Eye (tissue), 1 donor: ENCODE results near the gene SMARCD1.

Experiments
- DNase-seq: peaks from one replicate; pipeline ENCODE4 v3.0.0-alpha.2; 2015

Gene SMARCD1

DNA sequence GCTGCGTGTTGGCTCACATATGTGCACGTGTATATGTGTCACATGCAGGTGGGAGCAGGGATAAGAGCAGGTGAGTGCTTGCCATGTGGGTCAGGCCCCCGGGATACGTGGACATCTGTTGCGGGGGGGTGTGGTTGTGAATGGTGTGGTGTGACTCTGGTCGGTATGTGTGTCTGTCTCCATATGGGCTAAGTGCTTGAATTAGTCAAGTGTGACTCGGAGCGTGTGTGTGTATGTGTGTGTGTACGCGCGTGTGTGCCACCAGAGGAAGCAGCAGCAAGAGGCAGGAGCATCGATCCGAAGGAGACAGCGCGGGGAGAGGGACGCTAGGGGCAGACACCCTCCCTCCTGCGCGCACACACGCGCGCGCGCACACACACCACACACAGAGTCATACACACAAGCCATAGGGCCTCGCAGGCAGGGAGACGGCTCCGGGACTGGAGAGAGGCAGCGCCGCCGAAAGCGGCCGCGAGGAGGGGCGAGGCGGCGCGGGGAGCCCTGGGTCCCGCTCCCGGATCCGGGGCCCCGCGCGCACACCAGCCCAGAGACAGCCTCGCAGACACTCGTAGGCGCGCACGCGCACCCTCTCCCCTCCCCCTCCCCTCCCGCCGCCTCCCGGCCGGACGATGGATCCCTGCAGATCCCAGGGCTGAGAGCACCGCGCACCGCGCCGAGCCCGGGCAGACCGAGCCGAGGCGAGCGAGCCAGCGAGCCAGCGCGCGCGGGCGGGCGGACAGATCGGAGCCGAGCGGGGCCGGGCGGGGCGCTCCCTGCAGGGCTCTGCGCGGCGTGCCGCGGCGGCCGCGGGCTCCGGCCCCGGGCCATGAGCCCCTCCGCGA lies 27.9 kb upstream of the SMARCD1 start, which contains the start of gene ASIC1:
TSS of gene ASIC1 (plus strand) at position 597 of the 842 bp plus-strand sequence. CDS start 1,171 bp downstream, outside the sequence.
- peak; percentile 86 for DNase-seq

DNA sequence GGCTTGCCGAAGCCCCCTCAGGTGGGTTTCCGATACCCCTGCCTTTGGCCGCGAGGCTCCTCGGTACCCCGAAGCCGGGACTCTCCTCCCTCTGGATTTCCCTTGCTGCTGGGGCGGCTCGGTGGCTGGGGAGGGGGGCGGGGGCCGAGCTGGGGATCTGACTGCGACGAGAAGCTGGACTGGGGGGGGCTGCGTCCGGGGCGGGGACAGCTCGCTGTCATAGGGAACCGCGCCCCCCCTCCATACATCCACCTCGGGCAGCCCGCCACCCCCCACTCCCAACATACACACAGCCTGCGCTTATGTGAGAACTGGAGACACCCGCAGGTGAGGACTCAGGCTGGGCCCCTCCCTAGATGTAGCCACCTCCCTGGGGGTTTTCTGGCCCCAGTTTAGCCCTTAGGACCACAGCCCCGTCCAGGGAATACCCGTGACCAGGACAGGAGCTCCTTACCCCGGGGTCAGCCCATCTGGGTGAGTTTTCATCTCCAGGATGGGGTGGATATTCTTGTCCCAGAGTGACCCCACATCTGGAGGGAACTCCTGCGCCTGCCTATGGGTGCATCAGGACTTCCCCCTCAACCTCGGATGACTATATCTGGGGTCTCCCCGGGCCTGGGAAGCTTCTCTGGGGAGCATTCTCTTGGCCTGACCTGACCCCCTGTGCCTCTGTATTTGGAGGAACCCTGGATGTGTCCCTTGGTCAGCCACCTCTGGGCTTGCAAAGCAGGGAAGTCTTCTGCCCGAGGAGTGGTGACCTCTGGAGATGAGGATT lies 27.1 kb upstream of the SMARCD1 start:
- DNase-seq: no peak

DNA sequence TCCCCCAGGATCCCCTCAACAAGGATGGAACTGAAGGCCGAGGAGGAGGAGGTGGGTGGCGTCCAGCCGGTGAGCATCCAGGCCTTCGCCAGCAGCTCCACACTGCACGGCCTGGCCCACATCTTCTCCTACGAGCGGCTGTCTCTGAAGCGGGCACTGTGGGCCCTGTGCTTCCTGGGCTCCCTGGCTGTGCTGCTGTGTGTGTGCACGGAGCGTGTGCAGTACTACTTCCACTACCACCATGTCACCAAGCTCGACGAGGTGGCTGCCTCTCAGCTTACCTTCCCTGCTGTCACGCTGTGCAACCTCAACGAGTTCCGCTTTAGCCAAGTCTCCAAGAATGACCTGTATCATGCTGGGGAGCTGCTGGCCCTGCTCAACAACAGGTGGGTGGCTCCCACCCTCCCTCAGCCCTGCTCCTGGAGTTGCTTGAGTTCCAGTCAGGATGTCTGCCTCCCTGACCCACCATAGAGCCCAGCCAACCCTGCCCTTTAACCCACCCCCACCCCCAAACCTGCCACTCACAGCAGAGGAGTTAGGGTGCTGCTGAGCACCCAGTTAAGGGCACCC lies 26.3 kb upstream of the SMARCD1 start:
- DNase-seq: no peak

DNA sequence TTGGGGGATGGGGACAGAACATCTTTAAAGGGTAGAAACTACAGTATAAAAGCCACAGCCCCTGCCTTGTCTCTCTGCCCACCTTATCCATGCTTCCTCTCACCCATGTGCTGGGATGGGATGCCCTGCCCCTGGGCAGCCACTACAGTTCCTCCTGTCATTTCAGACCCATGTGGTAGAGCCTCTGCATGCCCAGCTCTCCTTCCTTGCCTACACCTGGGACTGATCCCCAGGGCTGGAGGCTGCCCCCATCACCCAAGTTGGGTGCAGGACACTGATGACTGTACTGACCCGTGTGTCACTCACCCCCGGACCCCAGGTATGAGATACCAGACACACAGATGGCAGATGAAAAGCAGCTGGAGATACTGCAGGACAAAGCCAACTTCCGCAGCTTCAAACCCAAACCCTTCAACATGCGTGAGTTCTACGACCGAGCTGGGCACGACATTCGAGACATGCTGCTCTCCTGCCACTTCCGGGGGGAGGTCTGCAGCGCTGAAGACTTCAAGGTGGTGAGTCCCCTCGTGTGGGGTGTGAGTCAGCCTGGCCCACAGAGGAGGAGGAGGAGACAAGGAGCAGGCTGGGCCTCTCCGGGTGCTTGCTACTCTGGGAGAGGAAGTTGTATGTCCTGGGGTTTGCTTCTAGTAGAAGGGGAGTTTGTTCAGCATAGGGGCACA lies 25.6 kb upstream of the SMARCD1 start:
- DNase-seq: no peak

DNA sequence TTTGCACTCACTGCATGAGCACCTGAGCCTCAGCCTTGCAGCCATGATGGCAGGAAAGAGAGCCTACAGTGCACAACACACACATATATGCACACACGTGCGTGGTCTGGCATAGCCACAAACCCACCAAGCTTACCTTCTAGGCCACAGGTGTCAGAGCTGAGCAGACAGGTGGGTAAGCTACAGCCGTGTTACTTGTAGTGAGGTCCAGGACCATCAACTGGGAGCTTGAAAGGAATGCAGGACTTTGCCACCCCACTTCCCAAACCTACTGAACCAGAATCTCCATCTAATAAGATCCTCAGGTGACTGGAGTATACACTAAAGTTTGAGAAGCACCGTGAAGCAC lies 25.0 kb upstream of the SMARCD1 start:
- no peak for DNase-seq

DNA sequence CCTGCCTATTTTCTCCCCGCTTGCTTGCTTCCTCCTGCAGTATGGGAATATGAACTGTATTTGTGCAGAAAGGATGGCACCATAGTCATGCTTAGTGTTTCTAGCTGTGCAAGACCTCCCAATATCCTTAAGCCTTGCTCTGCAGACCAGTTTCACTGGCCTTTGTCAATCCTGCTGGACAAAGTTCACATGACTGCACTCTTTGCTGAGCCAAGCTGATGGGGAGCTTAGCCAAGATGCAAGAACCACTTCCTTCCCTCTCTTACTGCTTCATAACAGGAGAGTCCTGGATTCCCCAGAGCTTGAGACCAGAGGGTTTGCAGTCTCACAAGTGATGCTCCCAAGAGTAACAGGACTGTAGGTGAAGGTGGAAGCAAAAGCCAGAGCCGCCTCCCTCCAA lies 24.0 kb upstream of the SMARCD1 start:
- no peak for DNase-seq

DNA sequence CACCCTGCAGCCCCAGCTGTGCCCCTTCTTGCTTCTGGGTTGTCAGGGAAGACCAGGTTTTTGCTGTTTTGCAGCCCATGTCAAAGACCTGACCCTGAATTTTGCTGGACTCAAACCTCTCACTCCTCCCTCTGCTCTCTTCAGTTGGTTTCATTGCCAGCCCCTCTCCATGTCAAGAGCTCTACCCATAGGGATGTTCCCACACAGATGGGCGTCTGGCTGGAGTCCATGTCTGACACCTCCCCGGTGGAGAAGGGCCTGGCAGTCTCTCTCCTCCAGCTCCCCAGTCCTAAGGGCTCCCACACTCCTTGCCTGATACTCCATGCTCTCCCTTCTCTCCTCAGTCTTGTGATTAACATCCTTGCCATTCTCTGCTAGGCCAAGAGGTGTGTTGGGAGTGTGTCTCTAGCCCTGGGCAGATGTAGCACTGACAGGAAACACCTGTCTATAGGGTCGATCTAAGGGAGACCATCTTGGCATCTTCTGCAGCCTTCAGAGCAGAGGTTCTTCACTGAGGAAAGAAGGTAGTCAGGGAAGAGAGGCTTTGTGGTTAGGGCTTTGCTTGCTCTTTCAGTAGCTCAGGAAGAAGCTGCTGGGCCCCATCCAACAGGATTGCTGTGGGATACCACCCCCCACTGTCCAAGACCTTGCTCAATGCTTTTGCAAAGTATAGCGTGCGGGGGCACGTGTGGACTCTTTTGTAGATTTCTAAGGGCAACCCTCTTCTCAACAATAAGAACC lies 23.0 kb upstream of the SMARCD1 start:
- DNase-seq: no peak

DNA sequence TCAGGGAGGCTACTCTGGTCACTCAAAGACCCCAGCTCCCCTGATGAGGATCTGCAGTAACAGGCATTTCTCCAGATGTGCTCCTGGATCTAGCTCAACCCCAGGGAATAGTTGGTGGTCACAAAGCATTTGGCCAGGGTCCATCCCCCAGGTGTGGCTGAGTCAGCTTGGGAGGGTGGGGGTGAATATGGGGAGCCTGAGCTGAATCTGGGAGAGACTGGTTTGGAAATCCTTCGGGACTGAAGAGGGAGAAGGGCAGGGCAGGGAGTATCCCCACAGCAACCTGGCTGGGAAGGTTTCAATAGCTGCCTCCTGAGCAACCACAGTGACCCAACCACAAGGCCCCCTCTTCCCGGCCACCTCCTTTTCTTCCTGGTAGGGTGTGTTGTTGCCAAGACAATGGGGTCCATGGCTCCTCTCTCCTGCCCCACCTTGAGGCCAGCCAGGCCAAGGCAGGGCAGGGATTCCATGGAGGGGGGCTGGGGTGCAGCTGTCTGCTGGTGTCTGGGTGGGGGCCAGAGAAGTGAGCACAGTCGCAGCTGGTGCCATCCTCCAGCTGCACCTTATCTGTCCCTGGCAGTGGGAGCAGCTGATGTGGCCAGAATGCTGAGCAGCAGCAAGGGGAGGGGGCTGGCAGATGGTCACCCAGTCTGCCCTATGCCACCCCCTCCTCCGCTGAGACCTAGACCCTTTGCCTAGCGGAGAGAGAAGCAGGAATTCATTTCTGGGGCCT lies 22.2 kb upstream of the SMARCD1 start:
- DNase-seq: peak; percentile 59

DNA sequence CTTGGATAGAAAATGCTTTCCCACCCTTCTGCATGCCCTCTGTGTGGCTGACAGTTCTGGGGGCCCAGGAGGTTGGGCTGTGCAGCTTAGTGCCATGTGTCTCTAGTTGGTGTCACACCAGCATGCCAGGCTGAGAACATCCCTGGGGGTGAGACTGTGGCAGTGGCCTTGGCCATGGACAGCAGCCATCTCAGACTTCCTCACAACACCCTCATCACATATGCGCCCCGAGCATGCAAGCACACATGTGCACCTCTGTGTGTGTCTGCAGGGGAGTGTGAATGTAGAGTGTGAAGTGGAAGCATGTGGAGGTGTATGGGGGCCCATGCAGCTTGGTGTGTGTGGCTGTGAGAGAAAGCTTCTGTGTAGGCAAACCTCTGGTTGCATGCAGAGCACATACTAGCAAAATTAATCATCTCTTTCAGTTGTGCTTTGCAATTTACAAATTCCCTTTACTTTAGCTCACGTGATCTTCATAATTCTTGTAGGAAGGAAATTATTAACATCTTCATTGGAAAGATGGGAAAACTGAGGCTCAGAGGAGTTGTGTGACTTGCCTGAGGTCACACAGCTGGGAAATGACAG lies 19.3 kb upstream of the SMARCD1 start:
- no peak for DNase-seq

DNA sequence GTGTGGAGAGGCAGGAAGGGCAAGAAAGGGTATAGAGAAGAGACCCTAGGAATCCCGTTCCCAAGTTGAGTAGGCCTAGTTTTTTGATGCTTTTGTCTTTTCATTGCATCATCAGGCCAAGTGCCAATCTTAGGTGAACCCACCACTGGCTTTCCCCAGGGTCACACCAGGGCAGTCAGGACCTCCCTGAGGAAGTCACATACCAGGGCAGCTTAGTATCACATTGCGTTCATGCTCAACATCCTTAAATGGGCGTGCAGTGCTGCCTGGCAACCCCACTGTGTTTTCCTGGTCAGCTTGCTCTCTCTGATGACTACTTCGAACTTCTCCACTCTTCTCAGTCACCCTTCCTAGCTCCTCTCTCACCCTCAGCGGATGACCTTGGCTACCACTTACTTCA lies 18.7 kb upstream of the SMARCD1 start:
- DNase-seq: no peak

DNA sequence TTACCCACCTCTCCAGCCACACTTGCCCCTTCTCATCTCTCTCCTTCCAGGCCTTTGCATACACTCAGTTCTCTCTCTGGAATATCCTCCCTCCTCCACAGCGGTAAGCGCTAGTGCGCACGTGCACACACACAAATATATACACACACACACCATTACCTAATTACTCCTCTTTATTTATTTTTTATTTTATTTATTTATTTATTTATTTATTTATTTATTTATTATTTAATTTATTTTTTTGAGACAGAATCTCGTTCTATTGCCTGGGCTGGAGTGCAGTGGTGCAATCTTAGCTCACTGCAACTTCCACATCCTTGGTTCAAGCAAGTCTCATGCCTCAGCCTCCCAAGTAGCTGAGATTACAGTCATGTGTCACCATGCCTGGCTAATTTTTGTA lies 16.1 kb upstream of the SMARCD1 start:
- no peak for DNase-seq

DNA sequence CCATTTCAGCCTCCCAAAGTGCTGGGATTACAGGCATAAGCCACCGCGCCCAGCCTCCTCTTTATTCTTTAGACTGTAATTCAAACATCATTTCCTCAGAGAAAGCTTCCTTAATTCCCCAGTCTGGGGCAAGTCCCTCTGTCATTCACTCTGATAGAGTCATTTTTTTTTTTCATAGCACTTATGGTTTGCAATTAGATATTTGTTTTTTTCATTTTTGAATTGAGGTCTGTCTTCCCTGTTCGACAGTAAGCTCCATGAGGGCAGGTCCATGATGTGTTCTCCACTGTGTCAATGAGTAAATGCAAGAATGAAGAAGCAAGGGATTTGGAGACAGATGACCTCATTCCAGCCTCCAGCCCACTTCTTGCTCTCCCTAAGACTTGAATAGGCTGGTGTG lies 15.6 kb upstream of the SMARCD1 start:
- DNase-seq: no peak

DNA sequence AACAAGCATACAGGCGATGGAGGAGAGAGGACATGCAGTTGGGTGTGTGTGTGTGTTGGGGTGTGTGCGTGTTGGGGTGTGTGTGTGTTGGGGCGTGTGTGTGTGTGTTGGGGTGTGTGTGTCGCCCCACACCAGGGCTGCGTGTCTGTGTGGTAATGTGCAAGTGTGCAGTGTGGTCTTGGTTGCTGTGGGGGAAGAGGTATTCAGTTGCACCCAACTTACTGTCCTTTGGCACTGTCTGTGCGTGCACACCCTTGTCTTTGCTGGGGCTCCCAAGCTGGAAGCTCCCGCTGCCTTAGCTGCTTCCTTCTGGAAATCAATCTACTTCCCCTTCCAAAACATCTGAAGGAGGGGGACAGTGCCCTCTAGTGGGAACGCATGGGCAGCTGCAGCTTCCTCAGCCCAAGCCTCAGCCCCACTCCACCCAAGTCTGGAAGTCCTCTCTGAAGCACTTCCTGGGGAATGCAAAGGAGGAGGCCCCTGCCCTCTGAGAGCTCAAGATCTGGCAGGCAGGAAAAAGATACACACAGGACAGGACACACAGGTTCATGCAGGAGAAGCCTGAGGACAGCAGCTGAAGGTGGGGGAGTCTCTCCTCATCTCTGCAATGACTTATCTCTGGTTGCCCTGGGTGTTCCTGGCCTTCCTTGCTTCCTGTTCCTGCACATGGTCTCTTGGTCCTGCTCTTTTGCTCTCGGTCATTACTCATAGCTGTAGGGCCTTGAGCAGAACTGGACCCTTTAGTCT lies 14.7 kb upstream of the SMARCD1 start:
- DNase-seq: peak; percentile 95

DNA sequence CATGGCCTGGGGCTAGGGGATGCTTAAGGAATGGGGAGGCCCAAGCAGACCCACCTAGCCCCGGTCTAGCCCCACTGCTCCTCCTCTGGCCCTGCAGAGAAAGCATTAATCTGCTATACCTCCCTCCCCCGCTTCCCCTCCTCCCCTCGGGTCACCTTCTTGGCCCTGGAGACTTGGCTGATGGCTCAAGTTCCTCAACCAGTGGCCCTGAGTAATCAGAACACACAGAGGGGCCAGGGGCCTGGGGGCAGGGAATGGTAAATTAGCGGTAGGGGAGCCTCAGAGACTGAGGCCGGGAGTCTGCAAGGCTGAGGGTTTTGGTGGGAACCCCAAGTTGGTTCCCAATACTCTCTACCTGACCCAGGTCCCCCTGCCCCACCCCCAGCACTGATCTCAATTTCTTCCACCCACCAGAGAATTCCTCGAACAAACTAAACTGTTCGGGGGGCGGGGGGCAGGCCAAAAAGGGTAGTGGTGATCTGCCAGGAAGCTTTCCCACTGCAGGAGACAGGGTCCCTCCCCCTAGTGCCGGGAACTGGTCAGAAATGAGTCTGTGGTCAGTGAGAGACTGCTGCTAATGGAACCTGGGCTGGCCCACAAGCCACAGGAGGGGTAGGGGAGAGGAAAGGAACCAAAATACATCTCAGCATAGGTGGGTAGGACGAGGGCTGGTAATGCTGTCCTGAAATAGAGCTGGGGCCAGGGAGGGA lies 12.8 kb upstream of the SMARCD1 start:
- no peak for DNase-seq

DNA sequence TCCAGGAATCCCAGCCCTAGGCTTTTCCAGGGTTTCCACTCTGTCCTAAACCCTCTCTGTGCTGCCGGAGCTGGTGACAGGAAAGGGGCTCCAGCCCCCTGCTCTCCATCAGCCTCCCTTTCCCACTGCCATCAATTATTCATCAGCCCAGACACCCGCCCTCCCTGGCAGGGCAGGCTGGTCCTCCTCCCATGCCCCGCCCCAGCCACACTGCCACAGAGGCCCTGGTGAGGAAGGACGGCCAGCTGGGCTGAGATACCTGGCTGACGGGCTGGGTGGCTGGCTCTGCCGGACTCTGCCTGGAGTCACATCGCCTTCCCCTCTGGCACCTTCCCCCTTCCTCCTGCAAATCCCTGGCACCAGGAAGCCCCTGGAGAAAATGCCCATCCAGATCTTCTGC lies 11.9 kb upstream of the SMARCD1 start:
- DNase-seq: no peak

DNA sequence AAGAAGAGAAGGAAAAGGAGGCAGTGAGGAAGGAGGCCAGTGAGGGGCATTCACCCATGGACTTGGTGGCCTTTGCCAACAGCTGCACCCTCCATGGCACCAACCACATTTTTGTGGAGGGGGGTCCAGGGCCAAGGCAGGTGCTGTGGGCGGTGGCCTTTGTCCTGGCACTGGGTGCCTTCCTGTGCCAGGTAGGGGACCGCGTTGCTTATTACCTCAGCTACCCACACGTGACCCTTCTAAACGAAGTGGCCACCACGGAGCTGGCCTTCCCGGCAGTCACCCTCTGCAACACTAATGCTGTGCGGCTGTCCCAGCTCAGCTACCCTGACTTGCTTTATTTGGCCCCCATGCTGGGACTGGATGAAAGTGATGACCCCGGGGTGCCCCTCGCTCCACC lies 11.4 kb upstream of the SMARCD1 start:
- no peak for DNase-seq

DNA sequence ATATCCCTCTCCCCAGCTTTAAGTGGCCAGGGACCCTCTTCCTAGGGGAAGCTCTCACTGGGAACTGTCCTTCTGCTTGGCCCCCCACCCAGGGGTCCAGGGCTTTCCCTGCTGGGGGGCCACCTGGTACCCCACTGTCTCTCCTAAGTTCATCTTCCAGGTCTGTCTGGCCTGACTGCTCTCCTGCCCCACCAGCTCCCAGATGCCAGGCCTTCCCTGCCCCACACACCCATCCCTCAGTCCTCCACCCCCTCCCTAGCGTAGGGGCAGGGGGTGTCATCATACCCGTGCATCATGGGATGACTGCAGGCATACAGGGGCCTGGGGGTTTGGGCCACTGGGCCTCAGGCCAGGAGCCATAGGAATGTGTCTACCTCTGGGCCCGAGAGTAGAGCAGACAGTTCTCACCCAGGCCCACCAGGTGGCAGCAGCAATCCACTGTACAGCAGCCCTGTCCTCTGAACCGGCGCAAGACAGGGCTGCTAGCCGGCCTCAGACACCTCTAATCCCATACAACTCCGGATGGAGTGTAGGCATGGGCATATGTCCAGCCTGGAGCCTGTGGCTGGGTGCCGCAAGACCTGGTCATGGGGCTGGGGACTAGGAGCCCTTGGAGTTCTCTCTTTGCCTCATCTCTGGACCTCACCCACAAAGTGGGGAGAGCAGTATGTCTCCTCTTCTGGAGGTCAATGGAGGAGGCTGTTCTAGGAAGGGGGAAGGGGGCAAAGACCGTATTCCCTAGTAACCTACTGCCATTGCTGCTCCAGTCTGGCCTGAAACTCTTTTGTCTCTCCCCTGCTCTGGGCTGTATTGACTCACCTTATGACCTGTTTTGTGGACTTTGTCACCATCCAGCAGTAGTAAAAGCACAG lies 10.0 kb upstream of the SMARCD1 start:
- DNase-seq: peak; percentile 93

DNA sequence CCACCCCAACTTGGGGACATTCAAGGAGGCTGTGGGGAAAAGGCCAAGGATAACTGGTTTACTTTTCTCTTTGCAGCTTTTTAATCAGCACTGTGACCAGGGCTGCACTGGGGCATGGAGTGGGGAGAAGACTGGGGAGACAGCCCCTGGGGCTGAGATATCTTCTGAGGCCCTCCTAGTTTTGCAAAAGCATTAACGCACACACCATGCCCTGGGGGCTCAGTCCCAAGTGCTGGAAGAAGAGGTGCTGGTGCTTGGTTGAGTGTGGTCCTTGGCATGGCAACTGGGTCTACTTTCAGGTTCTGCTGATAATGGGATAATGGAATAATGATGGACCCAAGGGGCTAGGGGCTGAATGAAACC lies 9.4 kb upstream of the SMARCD1 start:
- DNase-seq: no peak

DNA sequence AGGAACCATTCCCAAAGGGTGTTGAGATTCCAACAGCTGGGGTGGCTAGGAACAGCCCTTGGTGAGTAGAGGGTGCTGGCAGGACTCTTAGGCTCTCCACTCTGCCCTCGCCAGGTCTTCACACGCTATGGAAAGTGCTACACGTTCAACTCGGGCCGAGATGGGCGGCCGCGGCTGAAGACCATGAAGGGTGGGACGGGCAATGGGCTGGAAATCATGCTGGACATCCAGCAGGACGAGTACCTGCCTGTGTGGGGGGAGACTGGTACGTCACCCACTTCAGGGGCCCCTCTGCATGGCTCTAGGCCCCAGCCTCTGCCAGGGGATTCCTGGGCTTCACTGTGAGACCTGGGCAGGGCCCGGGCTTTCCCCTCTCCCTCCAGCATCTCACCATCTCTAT lies 8.0 kb upstream of the SMARCD1 start:
- no peak for DNase-seq
